HepG2 (cell line): ENCODE data around the gene CXCR1. TPM values are rescaled to one million over a fixed set of nuclear protein-coding genes. Genes with fewer than 3 reads are reported as not detected.

Source experiments
- CSRNP2 ChIP-seq: sonication (generic); formaldehyde crosslinking; conservative IDR thresholded peaks from 2 replicates; pipeline ENCODE4 v1.8.0; 2022; ENCODE audit warnings: low read depth, missing genetic modification reagents
- GZF1 ChIP-seq: sonication (generic); formaldehyde crosslinking; IDR thresholded peaks from 2 replicates; pipeline ENCODE4 v1.5.1; 2020; ENCODE audit warnings: mild to moderate bottlenecking, missing genetic modification reagents
- HHEX ChIP-seq: IDR thresholded peaks from 2 replicates; pipeline ENCODE4 v1.6.1; 2016; ENCODE audit warnings: control low read depth
- HNF4A ChIP-seq: sonication (generic); formaldehyde crosslinking; IDR thresholded peaks from 2 replicates; pipeline ENCODE4 v1.4.0; 2020; ENCODE audit warnings: missing genetic modification reagents
- KAT2B ChIP-seq: fragments of 150-350 bp; IDR thresholded peaks from 2 replicates; pipeline ENCODE4 v1.6.1; 2014; ENCODE audit warnings: low read depth, low read length, borderline replicate concordance
- KDM4B ChIP-seq: sonication (generic); formaldehyde crosslinking; IDR thresholded peaks from 2 replicates; pipeline ENCODE4 v1.4.0; 2020; ENCODE audit warnings: missing genetic modification reagents
- NFYB ChIP-seq: sonication (generic); formaldehyde crosslinking; IDR thresholded peaks from 2 replicates; pipeline ENCODE4 v1.4.0; 2020; ENCODE audit warnings: missing genetic modification reagents
- NFYC ChIP-seq: IDR thresholded peaks from 2 replicates; pipeline ENCODE4 v1.6.1; 2016; ENCODE audit warnings: missing genetic modification reagents, missing compliant biosample characterization
- PHF21A ChIP-seq: sonication (generic); formaldehyde crosslinking; IDR thresholded peaks from 2 replicates; pipeline ENCODE4 v1.5.0; 2020; ENCODE audit warnings: mild to moderate bottlenecking, missing genetic modification reagents
- POLR2A ChIP-seq, 2 experiments: IDR thresholded peaks; 2 replicates each; pipeline ENCODE4 v1.6.1; 2011; ENCODE audit warnings: low read depth in 2 of 2, low read length in 2 of 2, mild to moderate bottlenecking in 1 of 2, moderate library complexity in 1 of 2; ENCODE audit not compliant: insufficient read depth in 1 of 2
- SIN3A ChIP-seq: IDR thresholded peaks from 2 replicates; pipeline ENCODE4 v1.6.1; 2011; ENCODE audit warnings: low read depth, mild to moderate bottlenecking, control low read depth, low read length, borderline replicate concordance
- SMAD1 ChIP-seq: sonication (generic); formaldehyde crosslinking; IDR thresholded peaks from 2 replicates; pipeline ENCODE4 v1.4.0; 2020; ENCODE audit warnings: missing genetic modification reagents, low read depth, mild to moderate bottlenecking, borderline replicate concordance
- TFDP1 ChIP-seq: IDR thresholded peaks from 2 replicates; pipeline ENCODE4 v1.6.1; 2016; ENCODE audit warnings: missing compliant biosample characterization, missing genetic modification reagents, borderline replicate concordance
- ZHX2 ChIP-seq, 2 experiments: sonication (generic) in 1 of 2; formaldehyde crosslinking in 1 of 2; IDR thresholded peaks; 2 replicates each; pipeline versions ENCODE4 v1.6.1 to v1.9.0; 2014 to 2022; ENCODE audit warnings: antibody characterized with exemption in 1 of 2, borderline replicate concordance in 1 of 2, inconsistent platforms in 1 of 2, low read depth in 1 of 2, missing genetic modification reagents in 1 of 2
- ZNF207 ChIP-seq: fragments of 450-650 bp; IDR thresholded peaks from 2 replicates; pipeline ENCODE4 v1.6.1; 2016; ENCODE audit warnings: antibody characterized with exemption, borderline replicate concordance
- ZNF468 ChIP-seq: sonication (generic); formaldehyde crosslinking; IDR thresholded peaks from 2 replicates; pipeline ENCODE4 v1.8.0; 2022; ENCODE audit warnings: mild to moderate bottlenecking, moderate library complexity, missing genetic modification reagents
- ZNF567 ChIP-seq: sonication (generic); formaldehyde crosslinking; IDR thresholded peaks from 2 replicates; pipeline ENCODE4 v1.8.1; 2023; ENCODE audit warnings: mild to moderate bottlenecking, missing genetic modification reagents, borderline replicate concordance
- polyA plus RNA-seq, 8 experiments: library from polyadenylated mRNA; depleted of rRNA in 3 of 8; stranded (reverse) in 7 of 8; unstranded in 1 of 8; fragments of >200 nt; fragmentation: Illumina TruSeq in 4 of 8; extraction: Trizol in 4 of 8; gene quantifications; 2 replicates each; pipeline versions ENCODE4 v1.2.1 to v1.2.3, GENCODE V29; 2011 to 2016; ENCODE audit warnings: low read depth in 4 of 8, missing spikeins in 1 of 8, mixed read lengths in 1 of 8; ENCODE audit not compliant: insufficient read depth in 1 of 8
- total RNA-seq, 5 experiments: library from RNA; depleted of rRNA; stranded (reverse); fragments of >200 nt; fragmentation: Illumina TruSeq; extraction: Trizol; gene quantifications; 2 replicates each; pipeline ENCODE4 v1.2.3, GENCODE V29; 2016; ENCODE audit warnings: low read depth in 1 of 5
- TF ChIP-seq, protein P1 (sequence below): sonication (generic); formaldehyde crosslinking; IDR thresholded peaks from 2 replicates; pipeline ENCODE4 v1.8.0; 2023; ENCODE audit warnings: mild to moderate bottlenecking, missing genetic modification reagents
- TF ChIP-seq, protein P2 (sequence below): sonication (generic); formaldehyde crosslinking; IDR thresholded peaks from 2 replicates; pipeline ENCODE4 v1.8.0; 2022; ENCODE audit warnings: missing genetic modification reagents, low read depth, mild to moderate bottlenecking, borderline replicate concordance

Gene CXCR1
- total and polyA plus RNA-seq, 2 of the 13 experiments (the other 11 are each of a cell fraction or from before 2014, with no cell fraction given): not detected

DNA sequence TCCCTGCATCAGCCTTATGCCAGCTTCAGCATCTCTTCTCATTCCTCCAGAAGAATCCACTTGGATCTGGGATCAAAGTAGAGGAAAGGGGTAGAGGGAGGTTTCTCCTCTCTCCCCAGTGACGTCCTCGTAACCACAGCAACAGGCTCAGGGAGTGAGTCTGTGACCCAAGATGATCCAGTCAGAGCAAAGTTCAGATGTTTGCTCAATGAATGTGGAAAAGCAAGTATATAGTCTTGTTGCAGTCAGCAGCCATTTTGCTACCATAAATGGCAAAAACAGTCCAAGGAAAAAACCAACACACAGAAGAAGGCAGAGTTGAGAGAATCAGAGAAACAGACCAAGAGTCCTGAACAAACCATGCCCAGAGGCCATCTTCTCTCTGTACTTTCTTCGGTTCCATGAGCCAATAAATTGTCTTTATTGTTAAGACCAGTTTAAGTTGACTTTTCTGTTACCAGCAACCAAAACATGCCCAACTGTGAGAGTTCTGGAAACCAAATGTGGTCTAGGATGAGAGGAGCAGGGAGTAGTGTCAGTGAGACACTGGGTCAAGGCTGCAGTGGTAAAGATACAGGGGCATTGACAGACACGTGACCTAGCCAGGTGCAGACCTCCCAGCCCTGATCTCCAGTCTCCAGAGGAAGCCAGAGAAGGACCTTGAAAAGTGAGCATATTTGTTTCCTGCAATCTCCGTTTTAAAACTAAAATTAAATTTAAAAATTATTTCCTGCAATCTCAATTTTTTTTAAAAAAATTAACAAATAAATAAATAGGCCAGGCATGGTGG, 3.2 kb upstream of the CXCR1 start (continued):
- no peak for TF ChIP-seq KDM4B (CRISPR knock-in tag)
- TF ChIP-seq NFYC: no peak
- no peak for TF ChIP-seq ZNF207
- TF ChIP-seq TFDP1 (CRISPR knock-in tag): no peak
- TF ChIP-seq POLR2A (IDR thresholded peaks at IDR 0.05; ENCODE audit: insufficient read depth in 1 of 2, low read depth in 2 of 2, low read length in 2 of 2): no peak
- TF ChIP-seq ZNF567: no peak
- 0 out of 2 replicates have a peak, but pooled peaks have one; percentile 16 for TF ChIP-seq HNF4A (CRISPR knock-in tag)
- TF ChIP-seq, protein P1, sequence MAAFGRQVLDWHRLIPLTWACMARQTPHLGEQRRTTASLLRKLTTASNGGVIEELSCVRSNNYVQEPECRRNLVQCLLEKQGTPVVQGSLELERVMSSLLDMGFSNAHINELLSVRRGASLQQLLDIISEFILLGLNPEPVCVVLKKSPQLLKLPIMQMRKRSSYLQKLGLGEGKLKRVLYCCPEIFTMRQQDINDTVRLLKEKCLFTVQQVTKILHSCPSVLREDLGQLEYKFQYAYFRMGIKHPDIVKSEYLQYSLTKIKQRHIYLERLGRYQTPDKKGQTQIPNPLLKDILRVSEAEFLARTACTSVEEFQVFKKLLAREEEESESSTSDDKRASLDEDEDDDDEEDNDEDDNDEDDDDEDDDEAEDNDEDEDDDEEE (CRISPR knock-in tag): no peak
- no peak for TF ChIP-seq HHEX (CRISPR knock-in tag)
- TF ChIP-seq SMAD1 (CRISPR knock-in tag): no peak
- TF ChIP-seq ZNF468 (CRISPR knock-in tag): no peak
- TF ChIP-seq GZF1: no peak
- TF ChIP-seq CSRNP2 (CRISPR knock-in tag): no peak
- TF ChIP-seq SIN3A: no peak
- TF ChIP-seq NFYB: no peak
- TF ChIP-seq, protein P2, sequence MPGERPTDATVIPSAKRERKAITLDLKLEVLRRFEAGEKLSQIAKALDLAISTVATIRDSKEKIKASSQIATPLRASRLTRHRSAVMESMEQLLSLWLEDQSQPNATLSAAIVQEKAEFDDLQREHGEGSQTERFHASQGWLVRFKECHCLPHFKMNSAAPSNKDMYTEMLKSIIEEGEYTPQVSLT (CRISPR knock-in tag): no peak
- TF ChIP-seq ZHX2 (IDR thresholded peaks at IDR 0.05; ENCODE audit: low read depth): no peak
- no peak for TF ChIP-seq ZHX2 (CRISPR knock-in tag; IDR thresholded peaks at IDR 0.05; ENCODE audit: borderline replicate concordance)
- TF ChIP-seq KAT2B: no peak
- TF ChIP-seq PHF21A (CRISPR knock-in tag): no peak
